Vagina (tissue), 2 donors: ENCODE results near the gene NRXN3.

Experiments
- POLR2AphosphoS5 ChIP-seq, 2 donors: sonication (generic); formaldehyde crosslinking; IDR thresholded peaks; one replicate each; pipeline ENCODE4 v1.9.0; 2017; ENCODE audit warnings: antibody characterized with exemption in 2 of 2, mild to moderate bottlenecking in 2 of 2, low read depth in 1 of 2; ENCODE audit not compliant: insufficient read depth in 1 of 2
- TF ChIP-seq, protein P1 (sequence below), 3 experiments: fragments of 450-650 bp in 2 of 3; fragments of 200-600 bp in 1 of 3; sonication (generic) in 1 of 3; IDR thresholded peaks; one replicate each; pipeline ENCODE4 v1.5.1; 2017 to 2019; ENCODE audit warnings: antibody characterized with exemption in 3 of 3, mild to moderate bottlenecking in 2 of 3, moderate library complexity in 2 of 3

DNA sequence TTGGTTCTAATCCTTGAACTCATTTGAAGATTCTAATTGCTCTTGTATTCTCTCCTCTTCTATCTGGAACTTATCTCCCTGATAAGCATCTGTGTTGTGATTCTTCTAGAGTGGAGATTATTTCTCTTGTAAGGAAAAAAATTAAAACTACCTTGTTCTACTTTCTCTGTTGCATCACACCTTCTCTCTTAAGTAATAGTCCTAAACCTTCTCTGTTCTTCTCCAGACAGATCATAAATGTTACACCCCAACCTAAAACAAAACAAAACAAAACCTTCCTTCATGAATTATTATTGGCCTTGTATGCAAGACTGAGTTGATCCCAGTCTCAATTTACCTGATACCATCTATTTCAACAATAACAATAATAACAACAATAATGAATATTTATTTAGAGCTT, 1429.1 kb downstream of the NRXN3 start:
- TF ChIP-seq, protein P1, sequence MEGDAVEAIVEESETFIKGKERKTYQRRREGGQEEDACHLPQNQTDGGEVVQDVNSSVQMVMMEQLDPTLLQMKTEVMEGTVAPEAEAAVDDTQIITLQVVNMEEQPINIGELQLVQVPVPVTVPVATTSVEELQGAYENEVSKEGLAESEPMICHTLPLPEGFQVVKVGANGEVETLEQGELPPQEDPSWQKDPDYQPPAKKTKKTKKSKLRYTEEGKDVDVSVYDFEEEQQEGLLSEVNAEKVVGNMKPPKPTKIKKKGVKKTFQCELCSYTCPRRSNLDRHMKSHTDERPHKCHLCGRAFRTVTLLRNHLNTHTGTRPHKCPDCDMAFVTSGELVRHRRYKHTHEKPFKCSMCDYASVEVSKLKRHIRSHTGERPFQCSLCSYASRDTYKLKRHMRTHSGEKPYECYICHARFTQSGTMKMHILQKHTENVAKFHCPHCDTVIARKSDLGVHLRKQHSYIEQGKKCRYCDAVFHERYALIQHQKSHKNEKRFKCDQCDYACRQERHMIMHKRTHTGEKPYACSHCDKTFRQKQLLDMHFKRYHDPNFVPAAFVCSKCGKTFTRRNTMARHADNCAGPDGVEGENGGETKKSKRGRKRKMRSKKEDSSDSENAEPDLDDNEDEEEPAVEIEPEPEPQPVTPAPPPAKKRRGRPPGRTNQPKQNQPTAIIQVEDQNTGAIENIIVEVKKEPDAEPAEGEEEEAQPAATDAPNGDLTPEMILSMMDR (IDR thresholded peaks at IDR 0.05) = no peak
- no peak for TF ChIP-seq POLR2AphosphoS5 (IDR thresholded peaks at IDR 0.05; ENCODE audit: insufficient read depth in 1 of 2, low read depth in 1 of 2)
